Endothelial cell (in vitro differentiated cells): ENCODE results near the gene TCHH. TPM values are rescaled to one million over a fixed set of nuclear protein-coding genes. Genes with fewer than 3 reads are reported as not detected.
"Not testable (repeated sequence)": the region's sequence is repeated elsewhere in the genome, so short reads cannot be mapped to it uniquely, and the experiment has no call there.

ENCODE experiments used
- DNase-seq: peaks from one replicate; pipeline ENCODE4 v3.0.0; 2021; ENCODE audit warnings: low spot score
- H3K27ac Mint-ChIP-seq: one replicate; pipeline ENCODE4 v1.8.0; 2021; ENCODE audit warnings: mixed read lengths, inconsistent platforms; ENCODE audit not compliant: unreplicated experiment
- H3K27me3 Mint-ChIP-seq: one replicate; pipeline ENCODE4 v1.8.0; 2021; ENCODE audit warnings: mild to moderate bottlenecking, moderate library complexity, mixed read lengths, inconsistent platforms; ENCODE audit not compliant: unreplicated experiment
- H3K36me3 Mint-ChIP-seq: one replicate; pipeline ENCODE4 v1.8.0; 2021; ENCODE audit warnings: mild to moderate bottlenecking, low read depth, mixed read lengths, inconsistent platforms; ENCODE audit not compliant: unreplicated experiment
- H3K4me1 Mint-ChIP-seq: one replicate; pipeline ENCODE4 v1.8.0; 2021; ENCODE audit warnings: mild to moderate bottlenecking, mixed read lengths, inconsistent platforms; ENCODE audit not compliant: unreplicated experiment
- H3K4me3 Mint-ChIP-seq: one replicate; pipeline ENCODE4 v1.8.0; 2021; ENCODE audit warnings: mild to moderate bottlenecking, mixed read lengths, inconsistent platforms; ENCODE audit not compliant: unreplicated experiment
- H3K9me3 Mint-ChIP-seq: one replicate; pipeline ENCODE4 v1.8.0; 2021; ENCODE audit warnings: mixed read lengths, inconsistent platforms; ENCODE audit not compliant: unreplicated experiment
- CTCF ChIP-seq: fragments of 200-600 bp; sonication (generic); IDR thresholded peaks from one replicate; pipeline ENCODE4 v1.5.0; 2021; ENCODE audit warnings: antibody characterized with exemption; ENCODE audit not compliant: unreplicated experiment
- total RNA-seq: library from RNA; stranded (reverse); fragmentation: NEBNext Ultra II Directional; extraction: Animal tissue kit (Norgen Biotek cat#: 25700); gene quantifications from one replicate; pipeline ENCODE4 v1.2.1, GENCODE V29; 2021; ENCODE audit not compliant: unreplicated experiment

TCHH gene
- total RNA-seq, 1 donor from 2014 or later, result 0.38 TPM

DNA sequence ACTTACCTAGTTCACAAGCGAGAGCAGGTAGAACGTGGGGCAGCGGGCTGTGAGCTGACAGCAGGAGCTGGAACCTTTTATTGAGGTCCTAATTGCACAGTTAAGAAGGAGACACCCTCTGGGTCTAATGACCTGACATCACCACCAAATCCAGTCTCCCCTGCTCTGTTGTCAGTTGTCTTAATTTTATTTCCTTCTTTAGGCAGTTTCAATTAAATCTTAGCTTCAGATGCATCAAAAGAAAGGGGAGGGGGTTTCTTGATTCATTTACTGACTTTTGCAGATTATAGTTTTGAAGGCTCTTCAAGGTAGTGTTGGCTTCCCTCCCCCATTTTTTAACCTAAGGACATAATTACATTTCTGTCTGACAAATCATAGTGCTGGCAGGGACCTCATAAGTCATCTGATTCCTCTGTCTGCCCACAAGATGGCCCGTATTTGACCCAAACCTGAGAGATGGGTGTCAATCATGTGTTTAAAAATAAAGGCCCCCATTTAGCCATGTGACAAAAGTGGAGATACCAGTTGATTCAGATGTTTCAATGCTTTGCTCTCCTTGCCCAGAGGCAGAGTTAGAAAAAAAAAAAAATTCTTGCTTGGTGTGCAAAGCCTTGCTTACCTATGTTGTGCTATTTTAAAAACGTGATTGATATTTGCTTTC lies 26.1 kb downstream of the TCHH start, which contains the start of gene TCHHL1:
TCHHL1 (minus strand) TSS at position 51 of the 661 bp plus-strand sequence. CDS start 921 bp downstream, outside the sequence.
- Mint-ChIP-seq H3K9me3 (no peaks in the 10 kb centered on the region), H3K27ac (no peak within 1 kb of the TSS), H3K4me3 (no peak within 1 kb of the TSS), H3K4me1 (no peaks in the 10 kb centered on the region), H3K27me3 (no peaks in the 10 kb centered on the region), H3K36me3 (no peaks in the 10 kb centered on the region)
- TF ChIP-seq CTCF, result no peak
- no peak for DNase-seq

- Mint-ChIP-seq H3K4me1 (no peaks in the 10 kb centered on the region), H3K27me3 (no peaks in the 10 kb centered on the region)
Measured at GRCh38 chr1:152086760-152087159, 28.5 kb downstream of the TCHH start.

GRCh38 chr1:152084853-152085252 lies 30.4 kb downstream of the TCHH start:
- Mint-ChIP-seq H3K27me3 (peaks cover 3% of the 10 kb centered on the region), H3K4me3 (no peak overlapping the region), H3K4me1 (no peaks in the 10 kb centered on the region), H3K27ac (no peak overlapping the region), H3K36me3 (no peaks in the 10 kb centered on the region), H3K9me3 (no peaks in the 10 kb centered on the region)
- no peak for TF ChIP-seq CTCF
- DNase-seq, result no peak

More at GRCh38 chr1:152086760-152087159, 28.5 kb downstream of the TCHH start:
- Mint-ChIP-seq H3K36me3 (no peaks in the 10 kb centered on the region), H3K4me3 (no peak overlapping the region), H3K27ac (no peak overlapping the region), H3K9me3 (no peaks in the 10 kb centered on the region)
- no peak for TF ChIP-seq CTCF
- DNase-seq, result no peak

GRCh38 chr1:152081026-152081425 lies 34.2 kb downstream of the TCHH start:
- H3K27ac Mint-ChIP-seq, H3K4me3 Mint-ChIP-seq, H3K36me3 Mint-ChIP-seq, DNase-seq, H3K9me3 Mint-ChIP-seq, H3K4me1 Mint-ChIP-seq, H3K27me3 Mint-ChIP-seq: not testable (repeated sequence)

DNA sequence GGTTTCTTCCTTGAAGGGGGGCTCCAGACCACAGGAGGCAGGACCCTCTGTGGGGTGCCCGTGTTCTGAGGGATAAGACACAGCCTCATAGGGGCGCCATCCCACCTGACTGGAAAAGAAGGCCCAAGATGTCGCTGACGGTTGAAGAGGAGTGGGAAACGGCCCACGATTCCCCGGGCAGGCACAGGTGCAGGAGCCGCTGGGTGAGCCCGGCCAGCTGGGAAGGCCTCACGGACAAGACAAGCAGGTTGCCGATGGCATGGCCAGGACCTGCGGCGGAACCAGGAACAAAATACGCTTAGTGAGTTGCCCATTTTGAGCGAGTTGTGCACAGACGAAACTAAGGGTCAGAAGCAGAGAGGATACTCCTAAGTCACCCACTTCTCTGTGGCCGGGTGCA lies 34.8 kb downstream of the TCHH start:
- not testable (repeated sequence) for H3K4me1 Mint-ChIP-seq, H3K27me3 Mint-ChIP-seq, H3K27ac Mint-ChIP-seq, H3K9me3 Mint-ChIP-seq, DNase-seq, H3K36me3 Mint-ChIP-seq, H3K4me3 Mint-ChIP-seq

DNA sequence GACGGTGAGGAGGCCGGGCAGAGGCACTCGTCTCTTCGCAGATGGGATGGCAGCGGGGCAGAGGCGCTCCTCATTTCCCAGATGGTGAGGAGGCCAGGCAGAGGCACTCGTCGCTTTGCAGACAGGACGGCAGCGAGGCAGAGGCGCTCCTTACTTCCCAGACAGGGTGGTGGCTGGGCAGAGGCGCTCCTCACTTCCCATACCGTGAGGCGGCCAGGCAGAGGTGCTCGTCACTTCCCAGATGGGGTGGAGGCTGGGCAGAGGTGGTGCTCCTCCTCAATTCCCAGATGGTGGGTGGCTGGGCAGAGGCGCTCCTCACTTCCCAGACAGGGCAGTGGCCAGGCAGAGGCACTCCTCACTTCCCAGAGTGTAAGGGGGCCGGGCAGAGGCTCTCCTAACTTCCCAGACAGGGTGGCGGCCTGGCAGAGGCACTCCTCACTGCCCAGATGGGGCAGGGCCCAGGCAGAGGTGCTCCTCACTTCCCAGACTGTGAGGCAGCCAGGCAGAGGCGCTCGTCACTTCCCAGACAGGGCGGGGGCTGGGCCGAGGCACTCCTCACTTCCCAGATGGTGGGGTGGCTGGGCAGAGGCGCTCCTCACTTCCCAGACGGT lies 36.3 kb downstream of the TCHH start:
- no peak for DNase-seq
- Mint-ChIP-seq H3K4me1 (no peaks in the 10 kb centered on the region), H3K27me3 (peaks cover 5% of the 10 kb centered on the region), H3K36me3 (no peaks in the 10 kb centered on the region), H3K27ac (no peak overlapping the region), H3K4me3 (no peak overlapping the region), H3K9me3 (no peaks in the 10 kb centered on the region)
- no peak for TF ChIP-seq CTCF
